Astrocyte (in vitro differentiated cells and primary cell): ENCODE results near the gene ACTRT2. TPM values are rescaled to one million over a fixed set of nuclear protein-coding genes. Genes with fewer than 3 reads are reported as not detected.
A peak's percentile ranks its signal among the peaks of the same experiment; 100 is the strongest.

ENCODE experiments used
- DNase-seq: peaks from one replicate; pipeline ENCODE4 v3.0.0-alpha.2; 2010; ENCODE audit warnings: low read depth
- FAIRE-seq: peaks from 2 replicates; lab custom pipeline; 2011; peaks lifted over from hg19 to GRCh38; lab: Jason Lieb, UNC
- H2AFZ ChIP-seq: 2 replicates; pipeline ENCODE4 v1.6.0; 2012; ENCODE audit warnings: low read depth, low read length, inconsistent platforms
- H3K27ac ChIP-seq: 2 replicates; pipeline ENCODE4 v1.5.1; 2011; ENCODE audit warnings: low read depth, low read length, inconsistent platforms
- H3K27me3 ChIP-seq: 2 replicates; pipeline ENCODE4 v1.6.0; 2011; ENCODE audit warnings: low read length, inconsistent platforms; ENCODE audit not compliant: insufficient read depth
- H3K36me3 ChIP-seq: 2 replicates; pipeline ENCODE4 v1.5.1; 2011; ENCODE audit warnings: low read length, inconsistent platforms; ENCODE audit not compliant: insufficient read depth
- H3K4me1 ChIP-seq: 2 replicates; pipeline ENCODE4 v1.5.1; 2011; ENCODE audit warnings: low read length, inconsistent platforms; ENCODE audit not compliant: insufficient read depth
- H3K4me2 ChIP-seq: 2 replicates; pipeline ENCODE4 v1.6.0; 2012; ENCODE audit warnings: low read length, inconsistent platforms
- H3K4me3 ChIP-seq: 2 replicates; pipeline ENCODE4 v1.5.1; 2011; ENCODE audit warnings: low read depth, mild to moderate bottlenecking, low read length, inconsistent platforms; ENCODE audit not compliant: insufficient read depth
- H3K79me2 ChIP-seq: 2 replicates; pipeline ENCODE4 v1.6.0; 2012; ENCODE audit warnings: mild to moderate bottlenecking, low read length, inconsistent platforms; ENCODE audit not compliant: insufficient read depth
- H3K9ac ChIP-seq: 2 replicates; pipeline ENCODE4 v1.6.0; 2012; ENCODE audit warnings: mild to moderate bottlenecking, low read length, inconsistent platforms
- H3K9me3 ChIP-seq: 2 replicates; pipeline ENCODE4 v1.5.1; 2012; ENCODE audit warnings: low read depth, mild to moderate bottlenecking, low read length, inconsistent platforms; ENCODE audit not compliant: insufficient read depth
- H4K20me1 ChIP-seq: 2 replicates; pipeline ENCODE4 v1.6.0; 2012; ENCODE audit warnings: low read length, inconsistent platforms; ENCODE audit not compliant: insufficient read depth
- H3K27ac Mint-ChIP-seq: one replicate; pipeline ENCODE4 v1.8.0; 2021; ENCODE audit warnings: mild to moderate bottlenecking, mixed read lengths; ENCODE audit not compliant: unreplicated experiment
- H3K27me3 Mint-ChIP-seq: one replicate; pipeline ENCODE4 v1.8.0; 2021; ENCODE audit warnings: low read depth, mixed read lengths; ENCODE audit not compliant: unreplicated experiment
- H3K36me3 Mint-ChIP-seq: one replicate; pipeline ENCODE4 v1.8.0; 2021; ENCODE audit warnings: low read depth, mixed read lengths; ENCODE audit not compliant: unreplicated experiment
- H3K4me1 Mint-ChIP-seq: one replicate; pipeline ENCODE4 v1.8.0; 2021; ENCODE audit warnings: low read depth, mixed read lengths; ENCODE audit not compliant: unreplicated experiment
- H3K4me3 Mint-ChIP-seq: one replicate; pipeline ENCODE4 v1.8.0; 2021; ENCODE audit warnings: mild to moderate bottlenecking, moderate library complexity, mixed read lengths; ENCODE audit not compliant: unreplicated experiment
- H3K9me3 Mint-ChIP-seq: one replicate; pipeline ENCODE4 v1.8.0; 2021; ENCODE audit warnings: mild to moderate bottlenecking, mixed read lengths; ENCODE audit not compliant: unreplicated experiment
- CTCF ChIP-seq: IDR thresholded peaks from 2 replicates; pipeline ENCODE4 v1.5.1; 2011; ENCODE audit warnings: low read depth, mild to moderate bottlenecking, inconsistent platforms, low read length, moderate library complexity; ENCODE audit not compliant: insufficient read depth
- EZH2 ChIP-seq: IDR thresholded peaks from 2 replicates; pipeline ENCODE4 v1.6.1; 2012; ENCODE audit warnings: mild to moderate bottlenecking, low read length, inconsistent platforms; ENCODE audit not compliant: insufficient read depth
- total RNA-seq: library from RNA; stranded (reverse); gene quantifications from 2 replicates; pipeline ENCODE4 v1.2.1, GENCODE V29; 2021

ACTRT2 gene
- total RNA-seq, 1 donor from 2014 or later, result not detected

- H3K4me1 Mint-ChIP-seq, result no peaks in the 10 kb centered on the region
- no peaks in the 10 kb centered on the region for H3K4me1 ChIP-seq
- H3K9me3 ChIP-seq, result peaks cover 10% of the 10 kb centered on the region
- no peaks in the 10 kb centered on the region for H3K36me3 Mint-ChIP-seq
- H4K20me1 ChIP-seq, result no peaks in the 10 kb centered on the region
- peaks cover 4% of the 10 kb centered on the region for H3K27me3 ChIP-seq
- H3K4me3 Mint-ChIP-seq, result no peak overlapping the region
- no peak overlapping the region for H3K27ac ChIP-seq
- H3K4me2 ChIP-seq, result no peak overlapping the region
- H3K36me3 ChIP-seq, result no peaks in the 10 kb centered on the region
- no peak overlapping the region for H2AFZ ChIP-seq
- peaks cover 47% of the 10 kb centered on the region for H3K27me3 Mint-ChIP-seq
- no peak overlapping the region for H3K4me3 ChIP-seq
- FAIRE-seq (no peak), DNase-seq (no peak)
- H3K79me2 ChIP-seq, result no peaks in the 10 kb centered on the region
- TF ChIP-seq EZH2 (no peak), CTCF (no peak)
- no peak overlapping the region for H3K27ac Mint-ChIP-seq
- H3K9ac ChIP-seq, result no peak overlapping the region
- peaks cover 23% of the 10 kb centered on the region for H3K9me3 Mint-ChIP-seq
Observed at GRCh38 chr1:3011127-3011526, 10.1 kb upstream of the ACTRT2 start.

- no peak for DNase-seq
- Histone ChIP-seq H3K9me3 (peaks cover 10% of the 10 kb centered on the region), H3K27me3 (peaks cover 4% of the 10 kb centered on the region), H3K4me2 (peak overlapping the region; percentile 45), H3K4me3 (no peak overlapping the region), H3K36me3 (no peaks in the 10 kb centered on the region), H3K4me1 (no peaks in the 10 kb centered on the region), H3K9ac (no peak overlapping the region), H4K20me1 (no peaks in the 10 kb centered on the region), H3K79me2 (no peaks in the 10 kb centered on the region), H3K27ac (no peak overlapping the region), H2AFZ (no peak overlapping the region)
- Mint-ChIP-seq H3K36me3 (no peaks in the 10 kb centered on the region), H3K4me1 (no peaks in the 10 kb centered on the region), H3K27ac (no peak overlapping the region), H3K27me3 (peaks cover 44% of the 10 kb centered on the region), H3K4me3 (no peak overlapping the region), H3K9me3 (peaks cover 18% of the 10 kb centered on the region)
- no peak for TF ChIP-seq CTCF
- no peak for FAIRE-seq
Observed at GRCh38 chr1:3011631-3012455, 9.4 kb upstream of the ACTRT2 start.
